ENCODE measurements around the gene GPR137B.

DNA sequence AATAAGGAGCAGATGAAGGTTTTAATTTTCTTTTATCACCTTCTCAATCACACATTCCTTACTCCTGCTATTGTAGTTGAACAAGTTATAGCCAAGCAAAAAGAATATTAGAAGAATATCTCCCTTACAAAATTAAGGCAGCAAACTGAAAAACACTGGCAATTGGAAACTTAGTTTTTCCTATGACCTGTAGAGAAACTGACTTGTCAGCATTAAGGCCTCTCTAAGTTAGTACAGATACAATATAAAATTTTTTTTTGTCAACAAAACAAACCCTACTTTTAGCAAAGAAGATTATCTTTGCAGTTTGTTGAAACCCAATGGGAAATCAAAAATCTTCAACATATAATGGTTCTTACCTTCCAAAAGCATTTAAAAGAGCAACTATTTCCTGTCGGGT lies 78.1 kb downstream of the GPR137B start:
- TF ChIP-seq, protein P1, sequence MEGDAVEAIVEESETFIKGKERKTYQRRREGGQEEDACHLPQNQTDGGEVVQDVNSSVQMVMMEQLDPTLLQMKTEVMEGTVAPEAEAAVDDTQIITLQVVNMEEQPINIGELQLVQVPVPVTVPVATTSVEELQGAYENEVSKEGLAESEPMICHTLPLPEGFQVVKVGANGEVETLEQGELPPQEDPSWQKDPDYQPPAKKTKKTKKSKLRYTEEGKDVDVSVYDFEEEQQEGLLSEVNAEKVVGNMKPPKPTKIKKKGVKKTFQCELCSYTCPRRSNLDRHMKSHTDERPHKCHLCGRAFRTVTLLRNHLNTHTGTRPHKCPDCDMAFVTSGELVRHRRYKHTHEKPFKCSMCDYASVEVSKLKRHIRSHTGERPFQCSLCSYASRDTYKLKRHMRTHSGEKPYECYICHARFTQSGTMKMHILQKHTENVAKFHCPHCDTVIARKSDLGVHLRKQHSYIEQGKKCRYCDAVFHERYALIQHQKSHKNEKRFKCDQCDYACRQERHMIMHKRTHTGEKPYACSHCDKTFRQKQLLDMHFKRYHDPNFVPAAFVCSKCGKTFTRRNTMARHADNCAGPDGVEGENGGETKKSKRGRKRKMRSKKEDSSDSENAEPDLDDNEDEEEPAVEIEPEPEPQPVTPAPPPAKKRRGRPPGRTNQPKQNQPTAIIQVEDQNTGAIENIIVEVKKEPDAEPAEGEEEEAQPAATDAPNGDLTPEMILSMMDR (IDR thresholded peaks at IDR 0.05) = no peak
- no peak for TF ChIP-seq POLR2A (IDR thresholded peaks at IDR 0.05)

Data from adrenal gland (tissue), 5 donors.